ENCODE data around the gene LPP. TPM values are rescaled to one million over a fixed set of nuclear protein-coding genes. Genes with fewer than 3 reads are reported as not detected.

The LPP gene
- polyA plus RNA-seq, 1 experiment = 60.0 TPM

DNA sequence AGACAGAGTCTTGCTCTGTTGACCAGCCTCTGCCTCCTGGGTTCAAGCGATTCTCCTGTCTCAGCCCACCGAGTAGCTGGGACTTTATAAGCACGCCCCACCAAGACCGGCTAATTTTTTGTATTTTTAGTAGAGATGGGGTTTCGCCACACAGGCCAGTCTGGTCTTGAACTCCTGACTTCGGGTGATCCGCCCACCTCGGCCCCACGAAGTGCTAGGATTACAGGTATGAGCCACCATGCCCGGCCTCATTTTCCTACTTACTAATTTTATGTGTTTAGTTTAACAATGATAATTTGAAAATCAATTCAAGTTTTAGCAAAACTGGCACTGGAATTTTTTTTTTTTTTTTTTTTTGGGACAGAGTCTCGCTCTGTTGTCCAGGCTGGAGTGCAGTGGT lies 336.5 kb downstream of the LPP start:
- Histone ChIP-seq H3K4me3 (ENCODE audit: low read depth, low read length) (no peak overlapping the region), H3K36me3 (ENCODE audit: control insufficient read depth, insufficient read depth, low read length) (0 out of 2 replicates have a peak, but pooled peaks cover 1% of the 10 kb centered on the region), H3K27me3 (ENCODE audit: control insufficient read depth, insufficient read depth, low read length) (no peaks in the 10 kb centered on the region)
- ChIA-PET POLR2A (interaction anchor here (0.6 kb wide), 1 partner anchor 159 kb away, joined by 4 read pairs; no protein-coding TSS in a partner anchor), CTCF (interaction anchor here (0.7 to 1.6 kb wide), 3 partner anchors 33 to 752 kb away, joined by 3 to 4 read pairs (median 4); no protein-coding TSS in a partner anchor)
- DNase-seq (ENCODE audit: low read depth) = no peak
- TF ChIP-seq, protein P1, sequence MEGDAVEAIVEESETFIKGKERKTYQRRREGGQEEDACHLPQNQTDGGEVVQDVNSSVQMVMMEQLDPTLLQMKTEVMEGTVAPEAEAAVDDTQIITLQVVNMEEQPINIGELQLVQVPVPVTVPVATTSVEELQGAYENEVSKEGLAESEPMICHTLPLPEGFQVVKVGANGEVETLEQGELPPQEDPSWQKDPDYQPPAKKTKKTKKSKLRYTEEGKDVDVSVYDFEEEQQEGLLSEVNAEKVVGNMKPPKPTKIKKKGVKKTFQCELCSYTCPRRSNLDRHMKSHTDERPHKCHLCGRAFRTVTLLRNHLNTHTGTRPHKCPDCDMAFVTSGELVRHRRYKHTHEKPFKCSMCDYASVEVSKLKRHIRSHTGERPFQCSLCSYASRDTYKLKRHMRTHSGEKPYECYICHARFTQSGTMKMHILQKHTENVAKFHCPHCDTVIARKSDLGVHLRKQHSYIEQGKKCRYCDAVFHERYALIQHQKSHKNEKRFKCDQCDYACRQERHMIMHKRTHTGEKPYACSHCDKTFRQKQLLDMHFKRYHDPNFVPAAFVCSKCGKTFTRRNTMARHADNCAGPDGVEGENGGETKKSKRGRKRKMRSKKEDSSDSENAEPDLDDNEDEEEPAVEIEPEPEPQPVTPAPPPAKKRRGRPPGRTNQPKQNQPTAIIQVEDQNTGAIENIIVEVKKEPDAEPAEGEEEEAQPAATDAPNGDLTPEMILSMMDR (IDR thresholded peaks at IDR 0.05; ENCODE audit: insufficient read depth, low read depth, low read length) = no peak

DNA sequence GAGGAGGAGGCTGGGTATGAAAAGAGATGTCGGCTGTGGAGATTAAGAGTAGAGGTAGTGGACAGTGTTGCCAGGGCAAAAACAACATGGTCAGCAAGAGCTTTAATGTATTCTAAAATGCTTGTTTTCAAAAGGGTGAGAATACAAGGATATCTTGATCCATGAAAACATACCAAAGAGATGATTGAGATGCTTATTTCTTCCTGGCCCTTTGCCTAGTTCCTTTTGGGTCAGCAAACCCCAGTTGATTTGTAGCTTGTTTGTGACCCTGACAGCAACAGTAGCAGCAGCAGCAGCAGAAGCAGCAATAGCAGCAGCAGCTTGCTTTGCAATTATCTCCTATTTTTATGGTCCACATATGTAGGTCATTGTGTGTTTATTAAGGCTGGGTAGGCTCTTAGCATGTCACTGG lies 337.3 kb downstream of the LPP start:
- TF ChIP-seq, protein P1 (IDR thresholded peaks at IDR 0.05; ENCODE audit: insufficient read depth, low read depth, low read length) = no peak
- no peaks in the 10 kb centered on the region for H3K27me3 ChIP-seq (ENCODE audit: control insufficient read depth, insufficient read depth, low read length)
- ChIA-PET POLR2A (interaction anchor here (0.5 kb wide), 1 partner anchor 24 kb away, joined by 6 read pairs; no protein-coding TSS in a partner anchor), CTCF (interaction anchor here (0.6 to 1.7 kb wide), 3 partner anchors 613 to 753 kb away, joined by 3 to 6 read pairs (median 4); no protein-coding TSS in a partner anchor)
- no peak overlapping the region for H3K4me3 ChIP-seq (ENCODE audit: low read depth, low read length)
- DNase-seq (ENCODE audit: low read depth) = no peak
- 0 out of 2 replicates have a peak, but pooled peaks cover 1% of the 10 kb centered on the region for H3K36me3 ChIP-seq (ENCODE audit: control insufficient read depth, insufficient read depth, low read length)

DNA sequence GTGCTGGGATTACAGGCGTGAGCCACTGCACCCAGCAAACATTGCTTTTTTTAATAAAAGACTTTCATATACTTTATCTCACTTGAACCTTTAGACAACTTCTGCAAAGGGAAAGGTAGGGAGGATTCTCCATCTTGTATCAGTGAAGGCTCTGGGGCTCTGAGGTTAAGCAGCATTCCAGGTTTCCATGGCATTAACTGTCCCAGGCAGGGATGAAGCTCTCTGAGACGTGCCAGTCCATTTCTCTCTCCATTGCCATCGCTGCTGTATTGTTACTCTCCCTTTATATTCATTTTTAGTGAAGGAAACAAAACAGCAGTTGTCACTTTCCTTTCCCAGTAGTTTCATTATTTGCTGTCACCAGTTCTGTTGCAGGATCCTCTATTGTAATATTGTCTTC lies 342.4 kb downstream of the LPP start:
- DNase-seq (ENCODE audit: low read depth) = no peak
- Histone ChIP-seq H3K36me3 (ENCODE audit: control insufficient read depth, insufficient read depth, low read length) (no peaks in the 10 kb centered on the region), H3K27me3 (ENCODE audit: control insufficient read depth, insufficient read depth, low read length) (no peaks in the 10 kb centered on the region), H3K4me3 (ENCODE audit: low read depth, low read length) (no peak overlapping the region)
- ChIA-PET POLR2A (interaction anchor here (0.5 kb wide), 1 partner anchor 27 kb away, joined by 4 read pairs; no protein-coding TSS in a partner anchor), CTCF (no interaction called here)
- TF ChIP-seq, protein P1 (IDR thresholded peaks at IDR 0.05; ENCODE audit: insufficient read depth, low read depth, low read length) = no peak

DNA sequence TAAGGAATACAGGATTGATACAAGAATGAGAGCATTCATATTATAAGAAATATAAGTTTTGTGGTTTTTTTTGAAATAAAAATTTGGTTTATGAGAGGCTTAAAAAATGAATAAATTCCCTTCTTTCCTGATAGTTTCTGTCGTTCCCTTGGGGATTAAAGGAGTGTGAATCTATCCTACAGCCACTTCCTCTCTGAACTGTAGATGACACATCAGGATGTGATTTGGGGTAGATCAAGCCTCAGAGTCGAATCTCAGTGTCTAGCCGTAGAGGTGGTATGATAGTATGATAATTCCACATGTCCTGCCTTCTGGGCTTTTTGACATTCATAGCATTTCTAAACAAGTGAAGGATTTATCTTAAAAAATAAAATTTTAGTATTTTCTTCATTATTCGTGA lies 343.1 kb downstream of the LPP start:
- POLR2A ChIA-PET = no interaction called here

DNA sequence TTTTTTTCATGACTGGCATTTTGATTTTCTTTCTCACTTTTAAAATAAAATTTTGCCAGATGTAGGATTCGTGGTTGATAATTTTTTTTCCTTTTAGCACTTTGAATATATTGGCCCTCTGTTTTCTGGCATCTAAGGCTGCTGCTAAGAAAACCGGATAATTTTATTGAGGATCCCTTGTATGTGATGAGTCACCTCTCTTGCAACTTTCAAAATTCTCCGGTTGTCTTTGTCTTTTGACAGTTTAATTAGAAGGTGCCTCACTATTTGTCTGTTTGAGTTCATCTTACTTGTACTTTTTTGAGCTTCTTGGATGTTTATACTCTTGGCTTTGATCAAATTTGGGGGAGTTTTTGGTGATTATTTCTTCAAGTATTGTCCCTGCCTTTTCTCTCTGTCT lies 349.7 kb downstream of the LPP start:
- DNase-seq (ENCODE audit: low read depth) = no peak
- POLR2A ChIA-PET = no interaction called here
- no peaks in the 10 kb centered on the region for H3K36me3 ChIP-seq (ENCODE audit: control insufficient read depth, insufficient read depth, low read length)
- no peak overlapping the region for H3K4me3 ChIP-seq (ENCODE audit: low read depth, low read length)
- TF ChIP-seq, protein P1 (IDR thresholded peaks at IDR 0.05; ENCODE audit: insufficient read depth, low read depth, low read length) = no peak
- CTCF ChIA-PET = no interaction called here
- H3K27me3 ChIP-seq (ENCODE audit: control insufficient read depth, insufficient read depth, low read length) = no peaks in the 10 kb centered on the region

More for the DNA sequence above, 343.1 kb downstream of the LPP start:
- Histone ChIP-seq H3K36me3 (ENCODE audit: control insufficient read depth, insufficient read depth, low read length) (no peaks in the 10 kb centered on the region), H3K27me3 (ENCODE audit: control insufficient read depth, insufficient read depth, low read length) (no peaks in the 10 kb centered on the region), H3K4me3 (ENCODE audit: low read depth, low read length) (no peak overlapping the region)
- CTCF ChIA-PET = no interaction called here
- TF ChIP-seq, protein P1 (IDR thresholded peaks at IDR 0.05; ENCODE audit: insufficient read depth, low read depth, low read length) = no peak
- no peak for DNase-seq (ENCODE audit: low read depth)
